Ascending aorta (tissue), 2 donors: ENCODE data around the gene WNT9A. TPM values are rescaled to one million over a fixed set of nuclear protein-coding genes. Genes with fewer than 3 reads are reported as not detected.

Source experiments
- DNase-seq, 2 donors: peaks; one replicate each; pipeline ENCODE4 v3.0.0-alpha.2; 2019; ENCODE audit warnings: low spot score in 2 of 2
- H3K27ac ChIP-seq, 2 donors: fragments of 200-600 bp; sonication (generic); one replicate each; pipeline ENCODE4 v1.5.1; 2016 to 2017; ENCODE audit warnings: mild to moderate bottlenecking in 1 of 2
- H3K27me3 ChIP-seq: fragments of 200-600 bp; sonication (generic); one replicate; pipeline ENCODE4 v1.5.1; 2017
- H3K36me3 ChIP-seq, 2 donors: fragments of 200-600 bp; sonication (generic); one replicate each; pipeline ENCODE4 v1.5.1; 2016
- H3K4me1 ChIP-seq, 2 donors: fragments of 200-600 bp; sonication (generic); one replicate each; pipeline ENCODE4 v1.5.1; 2016 to 2017; ENCODE audit warnings: mild to moderate bottlenecking in 1 of 2
- H3K4me3 ChIP-seq, 2 donors: fragments of 200-600 bp; sonication (generic); one replicate each; pipeline ENCODE4 v1.5.1; 2016 to 2017; ENCODE audit warnings: mild to moderate bottlenecking in 1 of 2
- H3K9me3 ChIP-seq, 2 donors: fragments of 200-600 bp; sonication (generic); one replicate each; pipeline ENCODE4 v1.5.1; 2016
- CTCF ChIP-seq, 3 experiments: fragments of 200-600 bp in 2 of 3; fragments of 450-650 bp in 1 of 3; sonication (generic) in 2 of 3; IDR thresholded peaks; one replicate each; pipeline ENCODE4 v1.5.1; 2016 to 2019; ENCODE audit warnings: antibody characterized with exemption in 3 of 3, mild to moderate bottlenecking in 1 of 3, moderate library complexity in 1 of 3
- intact Hi-C: fragments of 100-400 bp; cut with DNase I; formaldehyde crosslinking; loops from one replicate; pipeline ENCODE4 v1.15.1; 2023
- total RNA-seq: library from RNA; depleted of rRNA; stranded (reverse); fragments of >200 nt; gene quantifications from one replicate; pipeline ENCODE4 v1.1.0, GENCODE V29; 2016

WNT9A gene
- total RNA-seq, 1 donor from 2014 or later: 0.96 TPM

DNA sequence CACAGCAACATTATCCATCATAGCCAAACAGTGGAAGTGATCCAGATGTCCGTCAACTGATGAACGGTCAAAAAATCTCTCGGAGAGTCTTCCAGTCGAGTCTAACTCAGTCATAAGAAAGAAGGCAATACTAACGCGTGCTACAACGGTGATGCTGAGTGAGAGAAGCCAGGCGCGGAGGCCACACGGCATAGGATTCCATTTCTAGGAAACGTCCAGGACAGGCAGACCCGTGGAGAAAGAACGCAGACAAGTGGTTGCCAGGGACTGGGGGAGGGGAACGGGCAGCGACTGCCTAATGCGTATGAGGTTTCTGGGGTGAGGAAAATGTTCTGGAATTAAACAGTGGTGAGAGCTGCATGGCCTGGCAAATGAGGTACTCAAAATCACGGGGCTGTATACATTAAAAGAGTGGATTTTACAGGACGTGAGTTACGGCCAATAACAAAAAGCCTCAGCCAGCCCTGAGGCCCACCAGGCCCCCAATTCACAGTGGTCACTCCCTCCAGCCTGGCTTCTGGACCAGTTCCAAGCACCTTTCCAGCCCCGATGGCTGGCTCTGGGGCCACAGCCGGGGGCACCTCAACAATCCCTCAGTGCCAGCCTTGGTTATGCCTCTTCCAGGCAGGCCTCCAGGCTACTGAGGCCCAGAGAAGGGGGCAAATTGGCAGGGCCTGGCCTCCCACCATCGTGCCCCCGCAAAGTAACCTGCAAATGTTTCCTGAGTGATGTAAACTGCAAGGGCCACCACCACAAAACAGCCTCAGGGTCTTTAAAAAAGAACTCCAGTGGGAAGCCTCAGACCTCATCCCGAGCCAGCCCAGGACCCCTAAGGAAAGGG, 3.4 kb downstream of the WNT9A start:
- Histone ChIP-seq H3K27me3 (no peaks in the 10 kb centered on the region), H3K4me3 (no peak overlapping the region), H3K27ac (no peak overlapping the region), H3K36me3 (no peaks in the 10 kb centered on the region), H3K4me1 (peaks cover 4 to 17% of the 10 kb centered on the region in 2 donors), H3K9me3 (no peaks in the 10 kb centered on the region)
- TF ChIP-seq CTCF (IDR thresholded peaks at IDR 0.05): no peak
- DNase-seq: peak in 1 of 2 donors; percentile 63
- intact Hi-C loops: no loop called here

DNA sequence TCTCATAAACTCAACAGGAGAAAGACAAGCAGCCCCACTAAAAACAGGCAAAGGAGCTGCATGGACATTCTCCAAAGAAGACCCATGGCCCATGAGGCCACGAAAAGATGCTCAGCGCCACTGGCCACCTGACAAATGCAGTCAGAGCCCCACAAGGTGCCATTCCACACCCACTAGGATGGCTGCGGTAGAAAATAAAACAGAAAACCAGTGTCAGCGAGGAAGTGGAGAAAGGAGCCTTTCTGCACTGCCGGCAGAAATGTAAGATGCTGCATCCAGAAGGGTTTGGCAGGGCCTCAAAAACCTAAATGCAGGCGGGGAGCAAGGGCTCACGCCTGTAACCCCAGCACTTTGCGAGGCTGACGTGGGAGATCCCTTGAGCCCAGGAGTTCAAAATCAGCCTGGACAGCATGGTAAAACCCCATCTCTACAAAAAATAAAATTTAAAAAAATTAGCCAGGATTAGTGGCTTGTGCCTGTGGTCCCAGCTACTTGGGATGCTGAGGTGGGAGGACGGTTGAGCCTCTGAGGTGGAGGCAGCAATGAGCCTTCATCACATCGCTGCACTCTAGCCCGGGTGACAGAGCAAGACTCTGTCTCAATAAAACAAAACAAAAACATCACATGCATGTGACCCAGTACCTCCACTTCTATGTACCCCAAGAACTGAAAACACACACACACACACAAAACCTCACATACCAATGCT, 4.2 kb downstream of the WNT9A start:
- Histone ChIP-seq H3K4me3 (no peak overlapping the region), H3K27ac (no peak overlapping the region), H3K4me1 (peaks cover 4 to 17% of the 10 kb centered on the region in 2 donors), H3K36me3 (no peaks in the 10 kb centered on the region), H3K27me3 (no peaks in the 10 kb centered on the region), H3K9me3 (no peaks in the 10 kb centered on the region)
- DNase-seq: peak in 1 of 2 donors; percentile 56
- intact Hi-C loops: no loop called here
- TF ChIP-seq CTCF (IDR thresholded peaks at IDR 0.05): no peak

- Histone ChIP-seq H3K27me3 (no peaks in the 10 kb centered on the region), H3K27ac (no peak overlapping the region), H3K9me3 (no peaks in the 10 kb centered on the region), H3K4me3 (no peak overlapping the region), H3K36me3 (no peaks in the 10 kb centered on the region), H3K4me1 (peaks cover 4 to 17% of the 10 kb centered on the region in 2 donors)
- intact Hi-C loops: no loop called here
- DNase-seq: peak in 1 of 2 donors; percentile 57
- TF ChIP-seq CTCF (IDR thresholded peaks at IDR 0.05): no peak
These were observed 4.9 kb downstream of the WNT9A start for GRCh38 chr1:227942716-227943261.

DNA sequence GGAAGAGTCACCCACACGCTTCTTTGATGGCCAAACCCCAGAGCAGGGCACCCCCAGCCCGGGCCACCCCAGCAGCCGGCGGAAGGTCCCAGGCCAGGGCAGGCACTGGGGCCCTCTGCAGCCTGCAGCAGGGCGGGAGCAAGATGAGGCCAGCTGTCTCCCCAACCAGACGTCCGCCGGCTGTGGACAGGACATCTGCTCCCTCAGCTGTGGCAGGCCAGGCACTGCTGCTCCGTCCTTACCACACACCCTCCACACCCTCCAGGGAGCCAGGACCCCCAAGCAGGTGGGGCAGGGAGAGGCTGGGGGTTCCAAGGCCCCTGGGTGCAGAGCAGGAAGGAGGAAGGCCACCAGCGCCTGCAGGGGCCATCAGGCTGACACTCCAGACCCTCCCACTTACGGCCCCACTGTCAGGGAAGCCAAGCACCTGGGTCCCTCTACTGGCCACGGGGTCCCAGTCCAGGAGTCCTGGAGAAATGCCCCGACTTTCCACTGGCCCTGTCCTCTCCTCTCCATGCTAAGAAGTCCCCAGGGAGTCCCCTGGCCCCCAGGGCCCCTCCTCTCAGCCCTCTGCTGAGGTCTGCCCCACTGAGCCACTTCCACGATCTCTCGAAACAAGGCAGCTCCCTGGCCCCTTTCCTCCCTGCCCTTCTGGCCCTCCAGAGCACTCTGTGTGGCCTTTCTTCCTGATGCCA, 5.6 kb downstream of the WNT9A start:
- Histone ChIP-seq H3K27me3 (no peaks in the 10 kb centered on the region), H3K9me3 (no peaks in the 10 kb centered on the region), H3K4me1 (peaks cover 2 to 17% of the 10 kb centered on the region in 2 donors), H3K4me3 (no peak overlapping the region), H3K36me3 (no peaks in the 10 kb centered on the region), H3K27ac (no peak overlapping the region)
- DNase-seq: peak in 1 of 2 donors; percentile 56
- intact Hi-C loops: no loop called here
- no peak for TF ChIP-seq CTCF (IDR thresholded peaks at IDR 0.05)

DNA sequence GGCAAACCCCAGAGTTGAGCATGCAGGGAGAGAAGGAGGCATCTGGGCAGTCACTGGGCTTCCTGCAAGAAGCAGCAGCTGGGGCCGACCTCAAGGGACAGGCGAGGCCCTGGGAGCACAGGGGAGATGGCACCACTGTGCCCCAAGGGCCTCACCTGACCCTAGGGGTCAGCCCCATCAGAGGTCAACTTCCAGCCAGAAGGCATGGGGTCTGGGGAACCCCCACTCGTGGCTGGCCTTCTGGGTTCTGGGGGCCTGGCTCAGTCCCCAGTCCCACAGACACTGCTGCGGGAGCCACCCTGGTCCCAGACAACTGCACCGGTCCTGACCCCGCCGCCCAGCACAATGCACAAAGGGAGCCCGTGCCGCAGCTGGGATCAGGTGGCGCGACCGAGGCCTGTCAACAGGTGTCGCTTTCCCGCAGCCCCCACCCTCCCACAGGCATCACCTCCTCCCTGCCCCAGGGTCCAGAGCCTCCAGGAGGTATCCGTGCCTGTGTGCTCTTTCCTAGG, 6.2 kb downstream of the WNT9A start:
- Histone ChIP-seq H3K4me3 (no peak overlapping the region), H3K27ac (no peak overlapping the region), H3K27me3 (no peaks in the 10 kb centered on the region), H3K36me3 (no peaks in the 10 kb centered on the region), H3K9me3 (no peaks in the 10 kb centered on the region), H3K4me1 (peaks cover 0 to 11% of the 10 kb centered on the region in 2 donors)
- TF ChIP-seq CTCF (IDR thresholded peaks at IDR 0.05): no peak
- peak in 1 of 2 donors; percentile 47 for DNase-seq
- intact Hi-C loops: no loop called here
